Endodermal cell (in vitro differentiated cells): ENCODE measurements around the gene KLRG1. TPM values are rescaled to one million over a fixed set of nuclear protein-coding genes. Genes with fewer than 3 reads are reported as not detected.

Source experiments
- DNase-seq: peaks from one replicate; pipeline ENCODE4 v3.0.0-alpha.2; 2017
- H3K27ac ChIP-seq: 2 replicates; pipeline ENCODE4 v1.5.1; 2013; ENCODE audit warnings: mild to moderate bottlenecking, low read depth, low read length, moderate library complexity
- H3K27me3 ChIP-seq: 2 replicates; pipeline ENCODE4 v1.6.1; 2013; ENCODE audit warnings: mild to moderate bottlenecking, low read length, moderate library complexity; ENCODE audit not compliant: insufficient read depth, control insufficient read depth, poor library complexity, severe bottlenecking
- H3K36me3 ChIP-seq: 2 replicates; pipeline ENCODE4 v1.7.0; 2013; ENCODE audit warnings: mild to moderate bottlenecking, low read length, moderate library complexity; ENCODE audit not compliant: control insufficient read depth, insufficient read depth
- H3K4me1 ChIP-seq: one replicate; pipeline ENCODE4 v1.7.0; 2013; ENCODE audit warnings: low read length; ENCODE audit not compliant: control insufficient read depth, insufficient read depth
- H3K4me3 ChIP-seq: 2 replicates; pipeline ENCODE4 v1.5.1; 2013; ENCODE audit warnings: mild to moderate bottlenecking, low read length, moderate library complexity
- H3K9ac ChIP-seq: 2 replicates; pipeline ENCODE4 v1.6.1; 2013; ENCODE audit warnings: mild to moderate bottlenecking, low read length, moderate library complexity; ENCODE audit not compliant: poor library complexity, severe bottlenecking; ENCODE audit errors: extremely low read depth
- H3K9me3 ChIP-seq: 2 replicates; pipeline ENCODE4 v1.6.1; 2013; ENCODE audit warnings: mild to moderate bottlenecking, low read length, moderate library complexity; ENCODE audit not compliant: control insufficient read depth
- H3K27ac Mint-ChIP-seq: 2 replicates; pipeline ENCODE4 v1.8.0; 2020; ENCODE audit warnings: mixed read lengths
- H3K27me3 Mint-ChIP-seq: 2 replicates; pipeline ENCODE4 v1.8.0; 2021; ENCODE audit warnings: mild to moderate bottlenecking, mixed read lengths; ENCODE audit not compliant: insufficient read depth
- H3K36me3 Mint-ChIP-seq: 2 replicates; pipeline ENCODE4 v1.8.0; 2020; ENCODE audit warnings: low read depth, mixed read lengths
- H3K4me1 Mint-ChIP-seq: 2 replicates; pipeline ENCODE4 v1.8.0; 2020; ENCODE audit warnings: mixed read lengths
- H3K4me3 Mint-ChIP-seq: 2 replicates; pipeline ENCODE4 v1.8.0; 2020; ENCODE audit warnings: mild to moderate bottlenecking, moderate library complexity, mixed read lengths
- H3K9me3 Mint-ChIP-seq: 2 replicates; pipeline ENCODE4 v1.8.0; 2020; ENCODE audit warnings: mild to moderate bottlenecking, mixed read lengths
- WGBS, 2 experiments: methylation state at CpG; one replicate each; pipeline versions ENCODE4 v1.1.5 to v1.1.7; 2013; ENCODE audit warnings: missing lambda C conversion rate in 2 of 2, mixed read lengths in 1 of 2; ENCODE audit not compliant: insufficient coverage in 1 of 2, insufficient read length in 1 of 2; 5-methylcytosine and 5-hydroxymethylcytosine counted together
- total RNA-seq, 2 donors: library from RNA; stranded (reverse); fragmentation: NEBNext Ultra II Directional in 1 of 2; extraction: Animal tissue kit (Norgen Biotek cat#: 25700) in 1 of 2; gene quantifications; 2 replicates in 1 of 2; 3 replicates in 1 of 2; pipeline ENCODE4 v1.2.1, GENCODE V29; 2021
- TF ChIP-seq, protein P1 (sequence below): fragments of 200-600 bp; sonication (generic); conservative IDR thresholded peaks from 2 replicates; pipeline ENCODE4 v1.5.0; 2021; ENCODE audit warnings: antibody characterized with exemption, mild to moderate bottlenecking

The KLRG1 gene
- total RNA-seq, 2 donors from 2014 or later = 3.1 TPM

DNA sequence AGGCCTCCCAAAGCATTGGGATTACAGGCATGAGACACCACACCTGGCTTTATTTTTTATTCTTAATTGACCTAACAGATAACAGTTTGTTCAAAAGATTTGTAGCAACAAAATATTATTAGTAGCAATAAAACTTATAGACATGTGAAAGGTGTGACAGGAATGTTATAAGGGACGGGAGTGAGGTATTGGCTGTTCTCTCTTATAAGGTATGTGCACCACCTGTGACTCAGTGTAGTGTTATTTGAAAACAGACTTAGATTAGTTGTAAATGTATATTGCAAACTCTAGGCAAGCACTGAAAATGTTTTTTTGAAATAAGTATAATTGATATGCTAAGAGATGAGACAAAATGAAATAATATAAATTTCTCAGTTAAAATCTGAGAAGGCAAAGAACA lies 57.8 kb downstream of the KLRG1 start:
- no peak overlapping the region for H3K4me3 ChIP-seq
- H3K36me3 ChIP-seq = no peaks in the 10 kb centered on the region
- WGBS, 2 experiments = 75 to 86% methylated on average over 1 of the region's 1 CpG
- no peak for DNase-seq
- no peaks in the 10 kb centered on the region for H3K27me3 ChIP-seq
- no peak overlapping the region for H3K9ac ChIP-seq
- no peak overlapping the region for H3K27ac ChIP-seq
- H3K9me3 Mint-ChIP-seq = peaks cover 3% of the 10 kb centered on the region
- H3K4me1 Mint-ChIP-seq = no peaks in the 10 kb centered on the region
- no peak overlapping the region for H3K27ac Mint-ChIP-seq
- no peaks in the 10 kb centered on the region for H3K36me3 Mint-ChIP-seq
- H3K9me3 ChIP-seq = no peaks in the 10 kb centered on the region
- TF ChIP-seq, protein P1, sequence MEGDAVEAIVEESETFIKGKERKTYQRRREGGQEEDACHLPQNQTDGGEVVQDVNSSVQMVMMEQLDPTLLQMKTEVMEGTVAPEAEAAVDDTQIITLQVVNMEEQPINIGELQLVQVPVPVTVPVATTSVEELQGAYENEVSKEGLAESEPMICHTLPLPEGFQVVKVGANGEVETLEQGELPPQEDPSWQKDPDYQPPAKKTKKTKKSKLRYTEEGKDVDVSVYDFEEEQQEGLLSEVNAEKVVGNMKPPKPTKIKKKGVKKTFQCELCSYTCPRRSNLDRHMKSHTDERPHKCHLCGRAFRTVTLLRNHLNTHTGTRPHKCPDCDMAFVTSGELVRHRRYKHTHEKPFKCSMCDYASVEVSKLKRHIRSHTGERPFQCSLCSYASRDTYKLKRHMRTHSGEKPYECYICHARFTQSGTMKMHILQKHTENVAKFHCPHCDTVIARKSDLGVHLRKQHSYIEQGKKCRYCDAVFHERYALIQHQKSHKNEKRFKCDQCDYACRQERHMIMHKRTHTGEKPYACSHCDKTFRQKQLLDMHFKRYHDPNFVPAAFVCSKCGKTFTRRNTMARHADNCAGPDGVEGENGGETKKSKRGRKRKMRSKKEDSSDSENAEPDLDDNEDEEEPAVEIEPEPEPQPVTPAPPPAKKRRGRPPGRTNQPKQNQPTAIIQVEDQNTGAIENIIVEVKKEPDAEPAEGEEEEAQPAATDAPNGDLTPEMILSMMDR = no peak
- H3K4me3 Mint-ChIP-seq = no peak overlapping the region
- no peaks in the 10 kb centered on the region for H3K4me1 ChIP-seq
- no peaks in the 10 kb centered on the region for H3K27me3 Mint-ChIP-seq

GRCh38 chr12:9048930-9049329 lies 59.6 kb downstream of the KLRG1 start:
- no peaks in the 10 kb centered on the region for H3K36me3 Mint-ChIP-seq
- no peak overlapping the region for H3K27ac ChIP-seq
- 100% methylated on average over 2 of the region's 2 CpGs; no CpG with 5 or more reads in 1 of the 2 experiments for WGBS, 2 experiments

GRCh38 chr12:9049520-9050133 lies 60.3 kb downstream of the KLRG1 start:
- H3K4me3 ChIP-seq = no peak overlapping the region
- Mint-ChIP-seq H3K36me3 (no peaks in the 10 kb centered on the region), H3K9me3 (peaks cover 3% of the 10 kb centered on the region), H3K4me3 (no peak overlapping the region), H3K27ac (no peak overlapping the region), H3K27me3 (no peaks in the 10 kb centered on the region), H3K4me1 (no peaks in the 10 kb centered on the region)
- H3K36me3 ChIP-seq = no peaks in the 10 kb centered on the region
- no peak overlapping the region for H3K9ac ChIP-seq
- WGBS, 2 experiments = 46% methylated on average over 5 of the region's 6 CpGs; no CpG with 5 or more reads in 1 of the 2 experiments
- DNase-seq = no peak
- no peaks in the 10 kb centered on the region for H3K9me3 ChIP-seq
- no peak overlapping the region for H3K27ac ChIP-seq
- no peaks in the 10 kb centered on the region for H3K4me1 ChIP-seq
- H3K27me3 ChIP-seq = no peaks in the 10 kb centered on the region
- TF ChIP-seq, protein P1 = peak; percentile 94

More at GRCh38 chr12:9048930-9049329, 59.6 kb downstream of the KLRG1 start:
- Histone ChIP-seq H3K27me3 (no peaks in the 10 kb centered on the region), H3K4me3 (no peak overlapping the region), H3K9ac (no peak overlapping the region), H3K9me3 (no peaks in the 10 kb centered on the region), H3K36me3 (no peaks in the 10 kb centered on the region), H3K4me1 (no peaks in the 10 kb centered on the region)
- no peaks in the 10 kb centered on the region for H3K27me3 Mint-ChIP-seq
- H3K4me3 Mint-ChIP-seq = no peak overlapping the region
- TF ChIP-seq, protein P1 = no peak
- no peak for DNase-seq
- H3K4me1 Mint-ChIP-seq = no peaks in the 10 kb centered on the region
- H3K9me3 Mint-ChIP-seq = peaks cover 3% of the 10 kb centered on the region
- H3K27ac Mint-ChIP-seq = no peak overlapping the region
